H7 (cell line): ENCODE results near the gene ERN1. TPM values are rescaled to one million over a fixed set of nuclear protein-coding genes. Genes with fewer than 3 reads are reported as not detected.

Source experiments
- DNase-seq: peaks from one replicate; pipeline ENCODE4 v3.0.0; 2012
- H3K27me3 ChIP-seq: 2 replicates; pipeline ENCODE4 v1.6.0; 2011; ENCODE audit warnings: mild to moderate bottlenecking, low read length; ENCODE audit not compliant: control insufficient read depth, insufficient read depth
- H3K36me3 ChIP-seq: replicated peaks from 2 replicates; pipeline ENCODE4 v1.5.1; 2011; ENCODE audit warnings: low read length; ENCODE audit not compliant: control insufficient read depth, insufficient read depth
- H3K4me3 ChIP-seq: 2 replicates; pipeline ENCODE4 v1.5.1; 2011; ENCODE audit warnings: low read depth, mild to moderate bottlenecking, control low read depth, low read length, moderate library complexity; ENCODE audit not compliant: insufficient read depth
- total RNA-seq: library from RNA; depleted of rRNA; stranded (reverse); fragments of >200 nt; shearing (Covaris generic); gene quantifications from 2 replicates; pipeline ENCODE4 v1.2.3, GENCODE V29; 2014

ERN1 gene
- total RNA-seq, 1 experiment from 2014 or later: 1.8 TPM

- H3K27me3 ChIP-seq: no peaks in the 10 kb centered on the region
- no peak for DNase-seq
- no peak overlapping the region for H3K4me3 ChIP-seq
- no peaks in the 10 kb centered on the region; the same call in 1 of the 2 replicates for H3K36me3 ChIP-seq
These were observed 84.8 kb downstream of the ERN1 start for GRCh38 chr17:64045176-64045575.

GRCh38 chr17:64042700-64043485, 87.1 kb downstream of the ERN1 start:
- Histone ChIP-seq H3K27me3 (no peaks in the 10 kb centered on the region), H3K36me3 (no peaks in the 10 kb centered on the region; the same call in 1 of the 2 replicates), H3K4me3 (no peak overlapping the region)
- DNase-seq: no peak

GRCh38 chr17:64041912-64042311, 88.0 kb downstream of the ERN1 start:
- Histone ChIP-seq H3K36me3 (no peaks in the 10 kb centered on the region; the same call in 1 of the 2 replicates), H3K27me3 (no peaks in the 10 kb centered on the region), H3K4me3 (no peak overlapping the region)
- no peak for DNase-seq

GRCh38 chr17:64040206-64040605, 89.7 kb downstream of the ERN1 start:
- Histone ChIP-seq H3K4me3 (no peak overlapping the region), H3K36me3 (no peaks in the 10 kb centered on the region; the same call in 1 of the 2 replicates), H3K27me3 (no peaks in the 10 kb centered on the region)
- DNase-seq: no peak

- Histone ChIP-seq H3K36me3 (no peaks in the 10 kb centered on the region; the same call in 1 of the 2 replicates), H3K4me3 (no peak overlapping the region), H3K27me3 (no peaks in the 10 kb centered on the region)
- no peak for DNase-seq
These were observed 90.9 kb downstream of the ERN1 start for GRCh38 chr17:64039106-64039400.

GRCh38 chr17:64038331-64039105, 91.4 kb downstream of the ERN1 start:
- Histone ChIP-seq H3K36me3 (no peaks in the 10 kb centered on the region), H3K4me3 (no peak overlapping the region), H3K27me3 (no peaks in the 10 kb centered on the region)
- DNase-seq: peak; percentile 26

GRCh38 chr17:64037802-64038201, 92.1 kb downstream of the ERN1 start:
- Histone ChIP-seq H3K27me3 (no peaks in the 10 kb centered on the region), H3K36me3 (no peaks in the 10 kb centered on the region), H3K4me3 (no peak overlapping the region)
- peak; percentile 7 for DNase-seq

- Histone ChIP-seq H3K4me3 (no peak overlapping the region), H3K36me3 (no peaks in the 10 kb centered on the region), H3K27me3 (no peaks in the 10 kb centered on the region)
- peak; percentile 6 for DNase-seq
These were observed 92.8 kb downstream of the ERN1 start for GRCh38 chr17:64037180-64037579.

- H3K36me3 ChIP-seq: no peaks in the 10 kb centered on the region
- no peak overlapping the region for H3K4me3 ChIP-seq
- DNase-seq: peak; percentile 85
- H3K27me3 ChIP-seq: no peaks in the 10 kb centered on the region
These were observed 93.6 kb downstream of the ERN1 start for GRCh38 chr17:64036198-64036922.

GRCh38 chr17:64032081-64032480, 97.9 kb downstream of the ERN1 start:
- H3K36me3 ChIP-seq: no peaks in the 10 kb centered on the region
- DNase-seq: peak; percentile 5
- H3K27me3 ChIP-seq: no peaks in the 10 kb centered on the region
- H3K4me3 ChIP-seq: no peak overlapping the region

- DNase-seq: peak; percentile 74
- Histone ChIP-seq H3K4me3 (no peak overlapping the region), H3K36me3 (no peaks in the 10 kb centered on the region), H3K27me3 (peaks cover 2% of the 10 kb centered on the region; the same call in 1 of the 2 replicates)
These were observed 101.0 kb downstream of the ERN1 start for GRCh38 chr17:64028874-64029464.

GRCh38 chr17:64025732-64026294, 104.1 kb downstream of the ERN1 start:
- Histone ChIP-seq H3K27me3 (peaks cover 2% of the 10 kb centered on the region; the same call in 1 of the 2 replicates), H3K4me3 (no peak overlapping the region), H3K36me3 (no peaks in the 10 kb centered on the region)
- peak; percentile 87 for DNase-seq

GRCh38 chr17:64024781-64025731, 104.9 kb downstream of the ERN1 start:
- Histone ChIP-seq H3K36me3 (no peaks in the 10 kb centered on the region), H3K4me3 (no peak overlapping the region), H3K27me3 (peaks cover 6% of the 10 kb centered on the region)
- peak; percentile 5 for DNase-seq
